ENCODE measurements around the gene TRANK1.

- TF ChIP-seq YY1 (IDR thresholded peaks at IDR 0.05) (no peak), RXRA (IDR thresholded peaks at IDR 0.05) (no peak), MAX (IDR thresholded peaks at IDR 0.05) (no peak), ATF3 (IDR thresholded peaks at IDR 0.05) (no peak), CTCF (IDR thresholded peaks at IDR 0.05; ENCODE audit: low read depth, low read length, missing input control) (no peak), GABPA (IDR thresholded peaks at IDR 0.05 in 1 of 2, conservative IDR thresholded peaks at IDR 0.05 in 1 of 2) (no peak), SP1 (IDR thresholded peaks at IDR 0.05) (no peak), REST (IDR thresholded peaks at IDR 0.05) (no peak), RAD21 (IDR thresholded peaks at IDR 0.05) (no peak), EGR1 (IDR thresholded peaks at IDR 0.05; ENCODE audit: low read depth in 2 of 2) (no peak)
Measured at GRCh38 chr3:36814776-36815175, 130.1 kb downstream of the TRANK1 start.
